GM19438 (cell line): ENCODE results near the gene PPP2R2D.
A peak's percentile ranks its signal among the peaks of the same experiment; 100 is the strongest.

ENCODE experiments used
- ATAC-seq: cut with Tn5 transposase; IDR thresholded peaks from one replicate; pipeline ENCODE4 v1.9.1; 2021; ENCODE audit warnings: low read depth; ENCODE audit not compliant: unreplicated experiment

The PPP2R2D gene

DNA sequence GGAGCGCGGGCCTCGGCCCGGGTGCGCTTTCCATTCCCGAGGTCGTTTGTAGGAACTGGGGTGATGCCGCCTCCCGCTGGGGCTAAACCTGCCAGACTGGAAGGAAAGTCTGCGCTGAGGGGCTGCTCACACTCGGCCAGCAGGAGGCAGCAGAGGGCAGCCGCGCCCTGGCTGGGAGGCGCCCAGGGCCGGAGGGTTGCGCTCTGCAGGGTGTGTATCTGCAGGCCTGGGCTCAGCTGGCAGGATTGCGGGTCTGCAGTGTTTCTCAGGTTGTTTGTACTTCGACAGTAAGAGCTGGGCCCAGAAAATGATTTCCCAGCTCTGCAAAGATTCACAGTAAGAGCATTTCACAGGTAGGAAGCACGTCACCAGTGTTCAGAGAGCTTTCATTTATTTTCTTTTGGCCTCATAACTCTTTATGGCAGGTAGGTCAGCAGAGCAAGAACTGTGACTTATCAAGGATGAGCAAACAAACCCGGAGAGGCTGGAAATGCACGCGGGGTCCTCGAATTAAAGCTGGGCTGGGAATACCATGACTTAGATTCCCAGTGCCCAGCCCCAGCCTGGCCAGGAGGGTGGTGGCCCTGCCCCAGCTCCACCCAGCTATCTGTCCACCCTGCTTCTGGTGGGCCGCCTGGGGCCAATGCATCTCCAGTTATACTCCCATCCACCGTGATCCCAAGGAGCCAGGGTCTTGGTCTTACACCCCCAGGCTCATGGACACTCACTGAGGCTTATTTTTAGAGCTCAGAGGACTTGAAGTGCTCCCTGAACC lies 15.2 kb upstream of the PPP2R2D start:
- peak; percentile 94 for ATAC-seq

DNA sequence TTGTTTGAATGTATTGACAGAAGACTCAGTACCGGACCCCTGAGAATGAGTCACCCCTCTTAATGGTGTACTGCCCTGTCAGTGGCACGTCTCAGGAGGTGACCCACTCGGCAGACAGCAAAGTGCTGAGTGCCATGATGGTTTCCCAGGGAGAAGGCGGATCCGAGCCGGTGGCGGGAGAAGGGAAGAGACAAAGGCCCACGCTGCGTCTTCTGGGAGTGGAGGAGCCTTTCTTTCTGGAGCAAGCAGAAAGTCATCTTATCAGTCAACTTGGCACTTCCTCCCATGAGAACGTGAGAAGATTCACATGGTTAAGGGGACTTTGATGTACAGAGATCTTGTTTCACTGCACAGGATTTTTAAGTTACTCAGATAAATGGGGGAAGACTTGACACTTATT lies 14.6 kb upstream of the PPP2R2D start:
- no peak for ATAC-seq

DNA sequence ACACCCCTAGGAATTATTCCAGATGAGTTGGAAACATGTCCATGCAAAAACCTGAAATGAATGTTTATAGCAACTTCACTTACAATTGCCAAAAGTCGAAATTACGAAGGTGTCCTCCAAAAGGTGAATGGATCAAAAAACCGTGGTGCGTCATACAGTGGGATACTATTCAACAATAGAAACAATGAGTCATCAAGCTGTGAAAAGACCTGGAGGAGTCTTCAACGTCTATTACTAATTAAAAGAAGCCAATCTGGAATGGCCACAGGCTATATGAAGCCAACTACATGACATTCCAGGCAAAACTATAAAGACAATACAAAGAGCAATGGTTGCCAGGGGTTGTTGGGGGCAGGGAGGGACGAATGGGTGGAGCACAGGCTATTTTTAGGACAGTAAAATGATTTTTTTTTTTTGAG lies 12.6 kb upstream of the PPP2R2D start:
- no peak for ATAC-seq

DNA sequence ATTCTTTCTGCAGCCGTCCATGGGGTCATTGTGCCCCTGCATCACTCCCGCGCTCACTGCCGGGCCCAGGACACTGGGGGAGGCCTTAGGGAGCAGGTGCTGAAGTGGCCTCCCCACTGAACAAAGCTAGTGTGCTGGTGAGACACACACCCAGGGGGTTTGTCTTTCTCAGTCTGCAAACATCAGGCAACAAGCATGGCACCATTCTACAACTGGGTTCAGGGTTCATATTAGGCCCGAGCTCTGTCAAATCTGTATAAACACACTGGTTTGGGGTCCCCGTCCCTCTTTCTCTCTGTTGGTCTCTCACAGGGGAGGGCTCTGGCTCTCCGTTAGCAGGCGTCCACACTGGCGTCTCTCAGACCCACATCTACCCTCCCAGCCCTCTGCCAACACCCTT lies 11.1 kb upstream of the PPP2R2D start:
- ATAC-seq, result no peak

DNA sequence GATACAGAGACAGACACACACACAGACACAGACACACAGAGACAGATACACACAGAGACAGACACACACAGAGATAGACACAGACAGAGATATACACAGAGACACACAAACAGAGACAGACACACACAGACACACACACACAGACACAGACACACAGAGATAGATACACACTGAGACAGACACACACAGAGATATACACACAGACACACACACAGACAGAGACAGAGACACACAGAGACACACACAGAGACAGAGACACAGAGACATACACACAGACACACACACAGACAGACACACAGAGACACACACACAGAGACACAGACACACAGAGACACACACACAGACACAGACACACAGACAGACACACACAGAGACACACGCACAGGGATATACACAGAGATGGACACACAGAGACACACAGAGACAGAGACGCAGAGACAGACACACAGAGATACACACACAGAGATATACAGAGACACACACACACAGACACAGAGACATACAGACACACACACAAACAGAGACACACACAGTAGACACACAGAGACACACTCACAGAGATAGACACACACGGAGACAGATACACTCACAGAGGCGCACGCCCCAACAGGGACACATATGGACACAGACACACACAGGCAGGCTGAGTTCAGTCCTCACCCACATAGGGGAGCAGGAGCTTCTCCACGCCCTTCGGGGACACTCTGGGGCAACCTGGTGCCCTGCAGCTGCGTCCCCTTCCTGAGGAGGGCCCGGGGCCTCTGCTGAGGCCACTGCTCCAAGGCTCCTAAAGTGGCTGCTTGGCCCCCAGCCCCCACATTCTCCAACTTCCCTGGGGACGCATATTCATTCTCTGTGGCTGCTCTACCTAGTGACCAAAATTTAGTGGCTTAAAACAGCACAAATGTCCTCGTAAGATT lies 10.3 kb upstream of the PPP2R2D start:
- ATAC-seq, result no peak

DNA sequence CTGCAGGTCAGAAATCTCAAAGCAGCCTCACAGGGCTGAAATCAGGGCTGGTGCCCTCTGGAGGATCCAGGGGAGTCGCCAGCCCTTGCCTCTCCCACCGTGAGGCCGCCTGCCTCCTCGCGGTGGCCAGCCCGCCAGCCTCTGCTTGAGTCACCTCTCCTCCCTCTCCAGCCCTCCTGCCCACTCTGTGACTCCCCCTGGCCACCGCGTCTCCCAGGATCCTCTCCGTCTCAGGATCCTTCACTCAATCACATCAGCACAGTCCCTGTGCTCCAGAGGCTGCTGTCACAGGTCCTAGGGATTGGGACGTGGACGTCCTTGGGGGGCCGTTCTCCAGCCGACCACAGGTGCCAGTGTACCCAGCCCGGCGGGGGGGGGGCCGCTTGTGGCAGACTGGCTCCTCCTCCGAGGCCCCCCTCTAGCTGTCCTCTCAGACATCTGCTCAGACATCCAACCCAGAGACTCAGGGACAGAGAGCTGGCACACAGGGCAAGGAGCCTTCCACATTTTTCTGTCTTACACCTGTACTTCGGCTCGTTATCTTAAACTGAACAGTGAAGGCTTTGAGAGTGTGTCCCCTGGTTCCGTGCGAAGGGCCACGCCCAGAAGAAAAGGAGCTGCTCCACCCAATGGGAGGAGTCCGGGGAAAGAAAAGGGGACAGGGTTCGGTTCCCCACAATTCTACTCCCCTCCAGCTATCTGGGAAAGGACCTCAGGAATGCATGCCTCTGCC lies 9.4 kb upstream of the PPP2R2D start:
- ATAC-seq, result no peak

DNA sequence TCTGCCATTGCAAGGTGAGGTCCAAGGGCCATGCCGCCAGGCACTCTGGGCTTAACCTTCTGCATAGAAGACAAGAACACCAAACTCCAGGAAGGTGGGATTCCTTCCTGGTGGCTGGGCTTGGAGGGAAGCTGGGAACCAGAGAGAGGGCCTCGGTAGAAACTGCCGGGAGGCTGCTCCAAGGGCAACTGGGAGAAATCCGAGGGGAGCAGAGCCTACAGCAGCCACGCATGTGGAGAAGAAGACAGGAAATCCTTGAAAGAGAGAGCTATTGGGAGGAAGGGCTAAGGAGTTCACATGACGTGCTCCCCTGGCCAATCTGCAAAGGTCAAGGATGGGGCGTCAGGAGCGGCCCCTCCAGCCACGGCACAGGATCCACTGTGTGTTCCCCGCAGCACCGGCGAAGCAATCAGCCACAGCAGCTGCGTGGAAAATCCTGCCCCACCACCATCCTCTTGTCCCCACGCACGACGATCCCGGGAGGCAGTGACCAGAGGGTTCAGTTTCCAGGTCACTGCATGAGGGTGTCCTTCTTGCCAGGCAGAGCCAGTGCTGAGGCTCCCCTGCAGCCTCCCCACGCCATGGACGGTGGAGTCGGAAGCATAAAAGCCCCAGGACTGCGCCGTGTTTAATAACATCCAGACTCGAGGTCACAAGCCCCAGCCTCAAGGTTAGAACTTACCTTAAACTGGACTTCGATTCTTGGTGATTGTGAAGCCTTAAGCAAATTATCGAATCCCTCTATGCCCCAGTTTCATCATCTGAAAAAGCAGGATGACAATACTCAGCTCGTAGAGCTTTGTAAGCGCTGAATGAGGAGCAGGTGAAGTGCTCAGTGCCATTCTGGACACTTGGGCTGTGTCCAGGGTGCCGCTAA lies 8.6 kb upstream of the PPP2R2D start:
- no peak for ATAC-seq

DNA sequence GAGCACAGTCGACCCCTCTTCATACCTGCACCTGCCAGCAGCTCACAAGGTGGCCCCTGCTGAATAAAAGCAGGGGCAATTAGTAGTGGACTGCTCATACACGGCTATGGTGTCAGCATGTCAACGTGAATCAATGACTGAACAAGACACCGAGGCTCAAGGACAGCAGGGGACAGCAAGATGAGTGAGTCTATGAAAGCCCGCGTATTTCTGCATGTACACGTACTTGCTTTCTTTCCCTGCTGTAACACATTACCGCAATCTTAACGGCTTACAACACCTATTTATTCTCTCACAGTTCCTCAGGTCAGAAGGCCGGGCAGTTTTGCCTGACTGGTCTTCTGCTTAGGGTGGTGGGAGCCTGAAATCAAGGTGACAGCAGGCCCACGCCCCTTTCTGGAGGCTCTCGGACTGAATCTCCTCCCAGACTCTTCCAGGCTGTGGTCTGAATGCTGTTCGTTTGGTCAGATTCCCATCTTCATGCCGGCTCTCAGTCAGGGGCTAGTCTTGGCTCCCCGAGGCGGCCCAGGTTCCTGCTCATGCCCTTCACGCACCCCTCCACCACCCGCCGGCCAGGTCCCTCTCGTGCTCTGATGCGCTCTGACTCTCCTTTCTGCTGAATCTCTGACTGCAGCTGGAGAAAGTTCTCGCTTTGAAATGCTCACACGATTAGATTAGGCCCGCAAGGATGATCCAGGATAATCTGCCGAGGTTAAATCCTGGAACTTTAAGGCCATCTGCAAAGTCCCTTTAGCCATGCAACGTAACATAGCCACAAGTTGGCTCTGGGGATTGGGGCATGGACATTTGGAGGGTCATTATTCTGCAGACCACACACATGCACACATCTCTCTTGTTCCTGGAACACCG lies 7.8 kb upstream of the PPP2R2D start:
- ATAC-seq, result no peak

DNA sequence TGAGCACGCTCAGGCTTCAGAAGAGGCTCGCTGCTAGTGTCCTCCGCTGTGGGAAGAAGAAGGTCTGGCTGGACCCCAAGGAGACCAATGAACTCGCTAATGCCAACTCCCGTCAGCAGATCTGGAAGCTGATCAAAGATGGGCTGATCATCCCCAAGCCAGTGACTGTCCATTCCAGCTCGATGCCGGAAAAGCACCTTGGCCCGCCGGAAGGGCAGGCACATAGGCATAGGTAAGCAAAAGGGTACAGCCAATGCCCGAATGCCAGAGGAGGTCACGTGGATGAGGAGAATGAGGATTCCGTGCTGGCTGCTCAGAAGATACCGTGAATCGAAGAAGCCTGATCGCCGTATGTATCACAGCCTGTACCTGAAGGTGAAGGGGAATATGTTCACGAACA lies 5.7 kb upstream of the PPP2R2D start:
- no peak for ATAC-seq

DNA sequence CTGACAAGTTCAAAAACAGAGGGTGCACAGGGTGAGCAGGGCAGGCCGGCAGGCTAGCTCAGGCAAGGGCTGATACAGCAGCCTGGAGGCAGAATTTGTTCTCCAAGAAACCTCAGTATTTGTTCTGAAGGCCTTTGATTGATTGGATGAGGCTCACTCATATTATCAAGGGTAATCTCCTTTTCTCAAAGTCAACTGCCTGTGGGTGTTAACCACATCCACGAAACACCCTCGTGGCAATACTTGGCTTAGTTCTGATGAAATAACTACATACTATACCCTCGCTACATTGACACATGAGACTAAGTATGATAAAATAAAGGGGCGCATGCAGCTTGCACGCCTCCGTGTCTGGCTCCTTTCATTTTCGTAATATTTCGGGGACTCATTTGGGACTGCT lies 4.4 kb upstream of the PPP2R2D start:
- no peak for ATAC-seq

DNA sequence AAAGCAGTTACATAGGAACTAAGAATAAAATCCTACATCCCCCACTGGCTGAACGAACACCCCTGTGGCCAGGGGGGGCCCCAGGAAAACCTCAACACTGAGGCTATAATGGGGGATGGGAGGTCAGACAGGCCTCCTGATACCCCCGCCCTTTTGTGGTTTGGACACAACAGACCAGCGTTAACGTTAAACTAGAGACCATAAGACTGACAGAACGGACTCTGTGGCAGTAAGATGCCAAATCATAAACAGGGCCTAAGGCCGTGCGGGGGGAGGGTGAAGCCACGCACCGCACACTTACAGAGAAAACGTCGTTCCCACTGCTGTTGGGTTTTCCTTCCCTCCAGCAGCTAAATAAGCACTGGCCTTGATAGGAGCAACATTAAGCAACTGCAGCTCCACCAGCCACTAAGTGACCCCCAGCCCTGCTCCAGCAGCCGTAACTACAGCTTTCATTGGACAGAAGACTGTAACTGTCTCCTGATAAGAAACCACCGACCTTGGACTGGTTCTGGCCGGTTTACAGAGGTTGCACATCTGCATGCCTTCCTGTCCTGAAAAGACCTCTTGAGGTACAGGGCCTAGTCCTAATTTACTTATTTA lies 3.4 kb upstream of the PPP2R2D start:
- no peak for ATAC-seq

DNA sequence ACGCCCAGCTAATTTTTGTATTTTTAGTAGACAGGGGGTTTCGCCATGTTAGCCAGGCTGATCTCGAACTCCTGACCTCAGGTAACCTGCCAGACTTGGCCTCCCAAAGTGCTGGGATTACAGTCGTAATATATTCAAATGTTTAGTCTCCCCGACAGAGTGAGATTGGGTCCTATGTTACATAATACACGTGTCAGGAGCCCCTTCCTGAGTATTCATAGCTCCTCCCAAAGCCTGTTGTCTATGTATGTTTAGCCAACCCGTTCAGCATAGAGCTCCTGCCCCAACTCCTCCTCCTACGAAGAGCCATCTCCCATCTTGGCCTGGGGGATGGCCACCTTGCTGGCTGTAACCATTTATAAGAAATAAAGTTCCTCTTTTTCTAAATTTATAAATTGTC lies 2.7 kb upstream of the PPP2R2D start:
- no peak for ATAC-seq

DNA sequence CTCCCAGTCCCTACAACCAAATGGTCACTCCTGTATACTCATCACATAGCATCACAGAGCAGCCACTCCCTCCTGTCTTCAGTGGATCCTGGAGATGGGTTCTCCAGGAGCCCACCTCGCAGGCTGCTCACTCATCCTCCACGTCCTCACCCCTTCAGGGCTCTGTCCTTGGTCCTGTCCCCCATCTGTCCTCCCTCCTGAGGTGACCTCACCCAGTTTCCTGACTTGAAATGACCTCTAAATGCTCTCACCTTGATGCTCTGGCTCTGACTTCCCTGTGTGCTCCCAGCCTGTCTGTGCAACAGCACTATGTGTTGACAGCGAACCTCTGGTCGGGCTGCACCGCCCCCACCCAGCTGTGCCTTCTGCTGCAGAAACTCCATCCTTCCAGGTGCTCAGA lies 2.1 kb upstream of the PPP2R2D start:
- ATAC-seq, result no peak

DNA sequence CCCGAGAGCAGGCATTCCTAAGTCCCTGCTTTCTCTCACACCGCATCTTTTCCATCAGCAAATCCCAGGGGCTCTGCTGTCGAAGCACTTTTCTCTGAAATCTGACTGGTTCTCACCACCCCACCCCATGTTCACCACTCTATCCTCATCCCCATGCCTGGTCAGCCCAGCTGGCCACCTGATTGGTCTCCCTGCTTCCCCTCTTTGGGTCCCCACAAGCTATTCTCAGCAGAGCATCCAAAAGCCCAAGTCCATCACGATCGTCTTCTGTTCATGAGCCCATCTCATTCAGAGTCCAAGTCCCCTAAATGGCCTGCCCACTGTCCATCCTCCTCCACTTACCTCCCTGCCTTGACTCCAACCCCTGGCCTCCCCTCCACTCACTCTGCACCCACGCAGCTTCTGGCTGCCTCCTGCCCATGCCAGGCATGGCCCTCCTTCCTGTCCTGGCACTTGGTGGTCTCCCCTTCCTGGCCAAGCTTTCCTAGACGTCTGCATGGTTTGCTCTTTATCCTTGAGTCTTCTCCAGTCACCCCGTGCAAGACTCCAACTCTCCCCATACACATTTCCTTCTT lies 1.6 kb upstream of the PPP2R2D start:
- ATAC-seq, result no peak

DNA sequence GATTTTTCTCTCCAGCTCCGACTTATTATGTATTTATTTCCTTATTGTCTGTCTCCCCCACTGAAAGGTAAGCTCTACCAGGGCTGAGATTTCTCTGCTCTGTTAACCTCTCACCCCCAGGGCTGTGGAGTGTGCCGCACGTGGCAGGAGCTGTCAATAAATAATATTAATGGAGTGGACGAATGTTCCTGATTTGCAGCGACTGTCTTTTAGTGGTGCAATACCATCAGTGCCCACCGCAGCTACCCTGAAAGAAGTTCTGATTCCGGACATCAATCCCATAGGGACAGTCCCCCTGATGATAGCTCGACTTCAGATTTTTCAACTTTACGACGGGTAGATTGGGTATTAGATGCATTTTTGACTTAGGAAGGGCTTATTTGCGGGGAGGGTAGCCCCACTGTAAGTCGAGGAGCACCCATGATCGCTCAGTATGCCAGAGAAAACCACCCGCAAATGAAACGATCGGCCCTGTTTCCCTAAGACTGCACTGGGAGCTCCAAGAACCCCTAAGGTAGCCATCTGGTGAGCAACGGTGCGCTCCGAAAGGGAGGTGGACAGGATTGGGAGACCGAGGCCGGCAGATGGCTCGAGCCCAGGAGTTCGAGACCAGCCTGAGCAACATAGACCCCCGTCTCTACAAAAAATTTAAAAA lies 986 bp upstream of the PPP2R2D start:
- no peak for ATAC-seq

DNA sequence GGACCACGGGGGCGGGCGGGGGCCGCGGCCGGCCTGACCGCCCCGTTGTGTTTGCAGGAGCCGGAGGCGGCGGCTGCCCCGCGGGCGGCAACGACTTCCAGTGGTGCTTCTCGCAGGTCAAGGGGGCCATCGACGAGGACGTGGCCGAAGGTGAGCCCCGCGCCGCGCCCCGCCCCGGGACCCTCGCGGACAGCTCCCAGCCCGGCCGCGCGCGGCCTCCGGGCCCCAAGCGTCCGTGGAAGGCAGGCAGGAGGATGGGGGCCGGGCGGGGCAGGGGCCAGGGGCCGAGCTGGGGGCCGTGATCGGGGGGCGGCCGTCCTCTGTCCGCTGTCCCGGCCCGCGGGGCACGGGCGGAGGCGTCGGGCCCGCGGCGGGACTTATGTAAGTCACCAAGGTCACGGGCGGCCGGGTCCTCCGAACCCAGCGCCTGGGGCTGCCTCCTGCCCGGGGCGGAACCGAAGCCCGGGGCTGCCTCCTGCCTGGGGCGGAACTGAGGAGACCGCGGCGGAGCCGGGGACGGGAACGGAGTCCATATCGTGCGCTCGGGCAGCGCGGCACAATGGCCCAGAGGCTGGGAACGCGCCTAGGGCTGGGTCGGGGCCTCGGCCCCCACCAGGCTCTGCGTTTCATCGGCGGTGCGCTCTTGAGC lies 497 bp downstream of the PPP2R2D start:
- ATAC-seq, result peak; percentile 27

DNA sequence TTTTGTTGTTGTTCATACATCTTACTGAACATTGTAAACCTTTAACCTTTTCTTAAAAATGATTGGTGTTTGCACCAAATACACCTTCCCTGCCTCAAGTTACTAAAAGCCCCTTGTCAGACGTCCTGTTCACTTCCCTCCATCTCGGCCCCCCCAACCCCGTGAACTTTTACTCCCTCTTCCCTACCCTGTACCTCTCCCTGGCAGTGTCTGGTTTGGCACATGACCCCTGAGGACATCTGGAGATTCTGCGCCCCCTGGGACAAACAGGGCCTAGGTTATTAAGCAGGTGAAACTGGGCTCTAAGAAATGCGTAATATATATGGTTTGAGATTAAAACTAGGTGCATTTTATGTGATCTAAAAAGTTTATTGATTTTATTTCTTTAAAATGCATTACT lies 1.4 kb downstream of the PPP2R2D start:
- no peak for ATAC-seq

DNA sequence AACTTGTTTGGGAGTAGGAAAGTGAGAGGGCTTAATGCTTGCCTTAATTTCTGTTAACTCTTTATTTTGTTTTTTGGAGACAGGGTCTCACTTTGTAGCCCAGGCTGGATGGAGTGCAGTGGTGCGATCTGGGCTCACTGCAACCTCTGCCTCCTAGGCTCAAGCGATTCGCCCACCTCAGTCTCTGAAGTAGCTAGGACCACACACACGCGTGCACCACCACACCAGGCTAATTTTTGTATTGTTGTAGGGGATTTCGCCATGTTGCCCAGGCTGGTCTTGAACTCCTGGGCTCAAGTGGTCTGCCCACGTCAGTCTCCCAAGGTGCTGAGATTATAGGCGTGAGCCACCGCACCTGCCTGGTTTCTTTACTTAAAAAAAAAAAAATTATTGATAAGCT lies 1.9 kb downstream of the PPP2R2D start:
- ATAC-seq, result no peak
